Sigmoid colon (tissue), 4 donors: Measurements from ENCODE around the gene TVP23A.

Source experiments
- EP300 ChIP-seq, 4 donors: sonication (generic); formaldehyde crosslinking; IDR thresholded peaks; one replicate each; pipeline ENCODE4 v1.6.1; 2017; ENCODE audit warnings: antibody characterized with exemption in 4 of 4
- POLR2A ChIP-seq, 2 donors: fragments of 450-650 bp; IDR thresholded peaks; one replicate each; pipeline ENCODE4 v1.6.1; 2016; ENCODE audit warnings: antibody characterized with exemption in 2 of 2, mild to moderate bottlenecking in 2 of 2, moderate library complexity in 2 of 2
- POLR2AphosphoS5 ChIP-seq, 4 donors: sonication (generic); formaldehyde crosslinking; IDR thresholded peaks; one replicate each; pipeline ENCODE4 v1.6.1; 2017; ENCODE audit warnings: antibody characterized with exemption in 4 of 4
- TF ChIP-seq, protein P1 (sequence below), 4 experiments: fragments of 450-650 bp in 3 of 4; fragments of 200-600 bp in 1 of 4; IDR thresholded peaks; one replicate each; pipeline ENCODE4 v1.5.1; 2016 to 2019; ENCODE audit warnings: antibody characterized with exemption in 4 of 4, mild to moderate bottlenecking in 3 of 4, moderate library complexity in 2 of 4

DNA sequence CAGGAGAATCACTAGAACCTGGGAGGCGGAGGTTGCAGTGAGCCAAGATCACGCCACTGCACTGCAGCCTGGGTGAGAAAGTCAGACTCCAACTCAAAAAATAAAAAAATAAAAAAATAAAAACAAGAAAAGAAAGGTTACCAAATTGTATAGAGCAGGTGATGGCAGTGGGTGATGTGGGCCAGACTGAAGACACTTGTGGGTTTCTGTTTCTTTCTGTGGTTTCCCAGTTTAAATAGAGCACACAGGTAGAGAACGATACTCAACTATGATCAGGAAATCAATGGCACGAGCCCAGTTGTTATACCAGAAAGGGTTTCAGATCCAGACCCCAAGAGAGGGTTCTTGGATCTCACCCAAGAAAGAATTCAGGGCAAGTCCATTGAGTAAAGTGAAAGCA is 42.3 kb downstream of the TVP23A start:
- TF ChIP-seq, protein P1, sequence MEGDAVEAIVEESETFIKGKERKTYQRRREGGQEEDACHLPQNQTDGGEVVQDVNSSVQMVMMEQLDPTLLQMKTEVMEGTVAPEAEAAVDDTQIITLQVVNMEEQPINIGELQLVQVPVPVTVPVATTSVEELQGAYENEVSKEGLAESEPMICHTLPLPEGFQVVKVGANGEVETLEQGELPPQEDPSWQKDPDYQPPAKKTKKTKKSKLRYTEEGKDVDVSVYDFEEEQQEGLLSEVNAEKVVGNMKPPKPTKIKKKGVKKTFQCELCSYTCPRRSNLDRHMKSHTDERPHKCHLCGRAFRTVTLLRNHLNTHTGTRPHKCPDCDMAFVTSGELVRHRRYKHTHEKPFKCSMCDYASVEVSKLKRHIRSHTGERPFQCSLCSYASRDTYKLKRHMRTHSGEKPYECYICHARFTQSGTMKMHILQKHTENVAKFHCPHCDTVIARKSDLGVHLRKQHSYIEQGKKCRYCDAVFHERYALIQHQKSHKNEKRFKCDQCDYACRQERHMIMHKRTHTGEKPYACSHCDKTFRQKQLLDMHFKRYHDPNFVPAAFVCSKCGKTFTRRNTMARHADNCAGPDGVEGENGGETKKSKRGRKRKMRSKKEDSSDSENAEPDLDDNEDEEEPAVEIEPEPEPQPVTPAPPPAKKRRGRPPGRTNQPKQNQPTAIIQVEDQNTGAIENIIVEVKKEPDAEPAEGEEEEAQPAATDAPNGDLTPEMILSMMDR (IDR thresholded peaks at IDR 0.05), result no peak
- TF ChIP-seq POLR2AphosphoS5 (IDR thresholded peaks at IDR 0.05), result no peak
- TF ChIP-seq POLR2A (IDR thresholded peaks at IDR 0.05), result no peak
- TF ChIP-seq EP300 (IDR thresholded peaks at IDR 0.05), result no peak
